T-helper 1 cell treated with Interleukin-12 subunit alpha and Interleukin-12 subunit beta and Interleukin-4 antibody, amounts not matched to agents 30 μg/mL and 1 μg/mL, for 36 hours (primary cell): ENCODE measurements around the gene UBE4B.
"Not testable (repeated sequence)": the region's sequence is repeated elsewhere in the genome, so short reads cannot be mapped to it uniquely, and the experiment has no call there.

ENCODE experiments used
- H3K27ac Mint-ChIP-seq: one replicate; pipeline ENCODE4 v1.8.0; 2021; ENCODE audit warnings: mild to moderate bottlenecking, mixed read lengths
- H3K27me3 Mint-ChIP-seq: one replicate; pipeline ENCODE4 v1.8.0; 2021; ENCODE audit warnings: low read depth, mixed read lengths
- H3K36me3 Mint-ChIP-seq: one replicate; pipeline ENCODE4 v1.8.0; 2021; ENCODE audit warnings: low read depth, mixed read lengths
- H3K4me1 Mint-ChIP-seq: one replicate; pipeline ENCODE4 v1.8.0; 2021; ENCODE audit warnings: low read depth, mixed read lengths
- H3K4me3 Mint-ChIP-seq: one replicate; pipeline ENCODE4 v1.8.0; 2021; ENCODE audit warnings: mild to moderate bottlenecking, moderate library complexity, mixed read lengths
- H3K9me3 Mint-ChIP-seq: one replicate; pipeline ENCODE4 v1.8.0; 2021; ENCODE audit warnings: mixed read lengths

The UBE4B gene

DNA sequence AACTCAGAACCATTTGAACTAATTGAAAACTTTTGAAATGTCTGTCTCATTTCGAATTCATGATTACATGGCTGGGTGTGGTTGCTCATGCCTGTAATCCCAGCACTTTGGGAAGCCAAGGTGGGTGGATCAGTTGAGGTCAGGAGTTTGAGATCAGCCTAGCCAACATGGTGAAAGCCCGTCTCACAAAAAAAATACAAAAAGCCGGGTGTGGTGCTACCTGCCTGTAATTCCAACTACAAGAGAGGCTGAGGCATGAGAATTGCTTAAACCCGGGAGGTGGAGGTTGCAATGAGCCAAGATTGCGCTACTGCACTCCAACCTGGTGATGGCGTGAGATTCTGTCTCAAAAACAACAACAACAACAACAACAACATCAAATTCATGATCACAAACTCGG is 40.6 kb downstream of the UBE4B start:
- not testable (repeated sequence) for H3K4me3 Mint-ChIP-seq, H3K27ac Mint-ChIP-seq

DNA sequence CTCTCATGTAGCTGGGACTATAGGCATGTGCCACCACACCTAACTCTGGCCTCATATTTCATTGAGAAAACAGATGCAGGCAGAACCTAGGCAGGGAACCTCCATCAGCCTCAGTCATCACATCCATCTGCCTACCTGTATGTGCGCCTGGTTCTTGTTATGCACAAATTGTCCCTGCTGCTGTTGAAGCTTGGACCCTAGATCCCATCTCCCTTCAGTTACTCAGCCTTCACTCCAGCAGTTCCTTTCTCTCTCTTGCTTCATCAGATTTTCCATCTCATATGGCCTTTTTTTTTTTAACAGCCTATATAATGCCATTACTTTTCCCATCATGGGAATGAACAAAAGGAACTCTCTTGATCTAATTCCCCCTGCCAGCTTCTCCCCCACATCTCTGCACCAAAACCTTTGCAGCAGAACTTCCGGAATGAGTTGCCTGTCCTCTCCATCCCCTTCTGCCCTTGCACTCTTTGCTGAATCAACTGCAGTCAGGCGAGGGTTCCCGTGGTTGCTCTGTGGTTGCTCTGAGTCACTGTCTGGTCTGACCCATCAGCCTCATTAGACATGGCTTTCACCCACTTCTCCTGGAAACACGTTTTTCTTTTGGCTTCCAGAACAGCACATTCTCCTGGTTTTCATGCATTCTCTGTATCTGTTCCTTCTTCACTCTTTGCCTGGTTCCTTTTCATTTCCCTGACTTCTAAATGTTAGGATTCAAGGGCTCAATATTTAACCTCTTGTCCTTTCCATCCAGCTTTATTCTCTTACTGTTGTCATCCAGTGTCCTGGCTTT is 41.5 kb downstream of the UBE4B start:
- Mint-ChIP-seq H3K27ac (peak overlapping the region; percentile 1), H3K27me3 (no peaks in the 10 kb centered on the region), H3K9me3 (no peaks in the 10 kb centered on the region), H3K4me3 (peak overlapping the region; percentile 33), H3K4me1 (peaks cover 16% of the 10 kb centered on the region), H3K36me3 (peaks cover 14% of the 10 kb centered on the region)

More for the DNA sequence above, 40.6 kb downstream of the UBE4B start:
- H3K36me3 Mint-ChIP-seq, result peaks cover 14% of the 10 kb centered on the region
- H3K4me1 Mint-ChIP-seq, result peaks cover 16% of the 10 kb centered on the region
- not testable (repeated sequence) for H3K9me3 Mint-ChIP-seq, H3K27me3 Mint-ChIP-seq

DNA sequence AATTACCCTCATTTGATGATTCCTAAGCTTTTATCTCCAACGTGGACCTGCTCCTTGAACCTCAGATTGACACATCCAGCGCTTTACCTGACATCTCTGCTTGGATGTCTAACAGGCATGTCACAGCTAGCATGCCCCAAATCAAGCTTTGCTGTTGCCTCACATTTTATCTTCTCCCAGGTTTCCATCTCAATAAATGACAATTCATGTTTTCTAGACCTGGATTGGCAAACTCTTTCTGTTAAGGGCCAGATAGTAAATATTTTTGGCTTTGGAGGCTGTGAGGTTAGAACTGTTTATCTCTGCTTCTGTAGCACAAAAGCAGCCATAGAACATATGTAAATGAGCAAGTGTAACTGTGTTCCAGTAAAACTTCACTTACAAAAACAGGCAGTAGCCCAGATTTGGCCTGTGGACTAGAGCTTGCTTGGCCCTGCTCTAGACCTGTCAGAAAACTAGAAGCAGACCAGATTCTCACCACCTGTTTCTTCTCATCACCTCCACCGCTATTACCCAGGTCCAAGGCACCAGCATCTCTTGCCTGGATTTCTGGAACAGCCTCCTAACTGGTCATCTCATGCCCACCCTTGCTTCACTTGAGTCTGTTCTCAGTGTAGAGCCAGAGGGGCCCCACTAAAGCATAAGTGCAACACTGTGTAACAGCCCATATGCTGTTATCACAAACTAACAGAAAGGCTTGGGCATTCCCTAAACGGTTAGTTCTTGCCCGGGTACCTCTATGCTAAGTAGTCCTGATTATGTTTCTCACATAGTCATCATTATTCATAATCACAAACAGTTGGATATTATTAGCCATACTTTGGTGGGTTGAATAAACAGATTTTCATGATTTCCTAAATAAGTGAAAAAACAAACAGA is 42.3 kb downstream of the UBE4B start:
- Mint-ChIP-seq H3K27ac (no peak overlapping the region), H3K27me3 (no peaks in the 10 kb centered on the region), H3K36me3 (peaks cover 15% of the 10 kb centered on the region), H3K4me3 (no peak overlapping the region), H3K9me3 (no peaks in the 10 kb centered on the region), H3K4me1 (peaks cover 16% of the 10 kb centered on the region)

DNA sequence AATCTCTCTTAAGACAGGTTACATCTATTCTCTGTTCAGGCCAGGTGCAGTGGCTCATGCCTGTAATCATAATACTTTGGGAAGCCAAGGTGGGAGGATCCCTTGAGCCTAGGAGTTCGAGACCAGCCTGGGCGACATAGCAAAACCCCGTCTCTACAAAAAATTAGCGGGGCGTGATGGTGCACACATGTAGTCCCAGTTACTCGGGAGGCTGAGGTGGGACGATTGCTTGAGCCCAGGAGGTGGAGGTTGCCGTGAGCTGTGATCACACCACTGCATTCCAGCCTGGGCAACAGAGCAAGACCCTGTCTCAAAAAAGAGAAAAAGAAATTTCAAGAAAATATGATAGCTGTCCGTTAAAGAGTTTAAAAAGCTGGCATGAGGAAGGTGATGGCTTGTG is 43.0 kb downstream of the UBE4B start:
- Mint-ChIP-seq H3K4me1 (peaks cover 16% of the 10 kb centered on the region), H3K27me3 (no peaks in the 10 kb centered on the region), H3K4me3 (no peak overlapping the region), H3K9me3 (peaks cover 5% of the 10 kb centered on the region), H3K27ac (no peak overlapping the region), H3K36me3 (peaks cover 20% of the 10 kb centered on the region)

DNA sequence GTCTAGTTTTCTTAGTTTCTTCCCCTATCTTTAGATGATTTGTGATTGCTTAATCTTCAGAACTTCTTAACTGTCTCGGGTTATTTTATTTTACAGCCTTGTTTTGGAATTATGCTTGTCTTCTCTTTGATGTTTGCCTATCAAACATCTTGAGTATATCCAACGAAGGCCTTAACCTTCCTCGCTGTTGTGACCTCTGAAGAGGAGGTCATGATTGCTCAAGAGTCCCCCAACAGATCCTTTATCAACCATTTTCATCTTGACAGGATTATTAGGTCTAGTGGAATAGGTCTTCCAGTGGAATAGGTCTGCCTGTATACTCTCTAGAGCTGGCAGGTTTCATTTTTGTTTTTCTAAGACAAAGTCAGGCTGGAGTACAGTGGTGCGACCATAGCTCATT is 45.7 kb downstream of the UBE4B start:
- H3K36me3 Mint-ChIP-seq, result peaks cover 15% of the 10 kb centered on the region
- H3K4me3 Mint-ChIP-seq, result no peak overlapping the region
- H3K9me3 Mint-ChIP-seq, result peaks cover 5% of the 10 kb centered on the region
- H3K27me3 Mint-ChIP-seq, result no peaks in the 10 kb centered on the region
- H3K4me1 Mint-ChIP-seq, result peaks cover 16% of the 10 kb centered on the region
- no peak overlapping the region for H3K27ac Mint-ChIP-seq

DNA sequence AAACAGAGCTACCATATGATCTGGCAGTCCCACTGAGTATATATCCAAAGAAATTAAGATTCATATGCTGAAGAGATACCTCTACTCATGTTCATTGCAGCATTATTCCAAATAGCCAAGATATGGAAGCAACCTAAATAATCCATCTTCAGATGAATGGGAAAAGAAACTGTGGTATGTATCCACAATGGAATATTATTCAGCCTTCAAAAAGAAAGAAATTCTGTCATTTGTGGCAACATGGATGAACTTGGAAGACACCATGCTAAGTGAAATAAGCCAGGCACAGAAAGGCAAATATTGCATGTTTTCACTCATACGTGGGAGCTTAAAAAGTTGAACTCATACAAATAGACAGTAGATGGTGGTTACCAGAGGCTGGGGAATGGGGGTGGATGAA is 47.8 kb downstream of the UBE4B start:
- Mint-ChIP-seq H3K9me3 (peaks cover 5% of the 10 kb centered on the region), H3K4me1 (peaks cover 3% of the 10 kb centered on the region), H3K36me3 (peaks cover 10% of the 10 kb centered on the region), H3K27me3 (no peaks in the 10 kb centered on the region), H3K27ac (no peak overlapping the region), H3K4me3 (no peak overlapping the region)

DNA sequence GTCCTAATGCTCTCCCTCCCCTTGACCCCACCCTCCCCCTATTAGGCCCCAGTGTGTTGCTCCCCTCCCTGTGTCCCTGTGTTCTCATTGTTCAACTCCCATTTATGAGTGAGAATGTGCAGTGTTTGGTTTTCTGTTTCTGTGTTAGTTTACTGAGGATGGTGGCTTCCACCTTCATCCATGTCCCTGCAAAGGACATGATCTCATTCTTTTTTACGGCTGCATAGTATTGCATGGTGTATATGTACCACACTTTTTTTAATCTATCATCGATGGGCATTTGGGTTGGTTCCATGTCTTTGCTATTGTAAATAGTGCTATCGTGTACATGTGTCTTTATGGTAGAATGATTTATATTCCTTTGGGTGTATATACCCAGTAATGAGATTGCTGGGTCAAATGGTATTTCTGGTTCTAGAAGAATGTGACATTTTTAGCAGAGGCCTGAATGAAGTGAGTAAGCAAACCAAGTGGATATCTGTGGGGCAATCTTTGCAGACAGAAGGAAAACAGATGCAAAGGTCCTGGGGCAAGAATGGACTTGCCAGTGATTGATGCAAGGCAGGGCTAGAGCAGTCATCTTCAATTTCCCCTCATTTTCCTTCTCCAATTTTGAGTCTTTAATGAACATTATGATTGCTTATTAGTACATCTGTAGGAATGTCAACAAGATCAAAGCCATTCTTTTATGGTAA is 50.2 kb downstream of the UBE4B start:
- H3K4me3 Mint-ChIP-seq, result no peak overlapping the region
- H3K27me3 Mint-ChIP-seq, result no peaks in the 10 kb centered on the region
- H3K36me3 Mint-ChIP-seq, result peaks cover 6% of the 10 kb centered on the region
- peaks cover 5% of the 10 kb centered on the region for H3K9me3 Mint-ChIP-seq
- H3K4me1 Mint-ChIP-seq, result peaks cover 1% of the 10 kb centered on the region
- H3K27ac Mint-ChIP-seq, result no peak overlapping the region

DNA sequence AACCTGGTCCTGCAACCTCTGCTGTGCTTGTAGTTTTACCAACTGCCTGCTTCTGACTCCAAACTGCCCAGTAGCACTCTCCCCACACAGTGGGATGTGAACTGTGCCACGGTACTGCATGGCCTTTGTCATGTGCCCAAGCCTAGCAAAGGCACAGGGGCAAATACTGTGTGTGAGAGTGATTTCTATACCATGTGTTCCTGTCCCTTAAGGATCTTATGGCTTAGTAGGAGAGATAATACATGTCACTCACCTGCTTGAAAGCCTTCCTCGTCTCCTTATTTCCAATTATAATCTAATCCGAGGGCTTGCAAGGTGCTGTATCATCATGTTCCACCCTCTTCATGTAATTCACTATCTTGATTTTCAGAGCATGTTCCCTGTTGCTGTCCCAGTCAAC is 51.3 kb downstream of the UBE4B start:
- Mint-ChIP-seq H3K27ac (no peak overlapping the region), H3K4me3 (no peak overlapping the region), H3K9me3 (peaks cover 5% of the 10 kb centered on the region), H3K36me3 (peaks cover 6% of the 10 kb centered on the region), H3K4me1 (peaks cover 1% of the 10 kb centered on the region), H3K27me3 (no peaks in the 10 kb centered on the region)

DNA sequence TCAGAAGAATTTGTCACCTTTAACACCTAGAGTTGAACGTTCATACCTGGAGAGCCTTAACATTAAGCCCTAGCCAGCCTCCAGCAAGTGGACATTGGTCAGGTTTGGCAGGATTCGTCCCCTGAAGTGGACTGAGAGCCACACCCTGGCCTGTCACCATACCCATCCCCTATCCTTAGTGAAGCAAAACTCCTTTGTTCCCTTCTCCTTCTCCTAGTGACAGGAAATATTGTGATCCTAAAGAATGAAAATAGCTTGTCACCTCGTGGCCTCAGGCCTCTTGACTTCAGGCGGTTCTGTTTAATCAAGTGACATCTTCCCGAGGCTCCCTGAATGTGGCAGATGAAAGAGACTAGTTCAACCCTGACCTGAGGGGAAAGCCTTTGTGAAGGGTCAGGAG is 52.3 kb downstream of the UBE4B start:
- no peak overlapping the region for H3K4me3 Mint-ChIP-seq
- no peaks in the 10 kb centered on the region for H3K27me3 Mint-ChIP-seq
- no peak overlapping the region for H3K27ac Mint-ChIP-seq
- H3K36me3 Mint-ChIP-seq, result peaks cover 4% of the 10 kb centered on the region
- peaks cover 5% of the 10 kb centered on the region for H3K9me3 Mint-ChIP-seq
- H3K4me1 Mint-ChIP-seq, result peaks cover 1% of the 10 kb centered on the region

DNA sequence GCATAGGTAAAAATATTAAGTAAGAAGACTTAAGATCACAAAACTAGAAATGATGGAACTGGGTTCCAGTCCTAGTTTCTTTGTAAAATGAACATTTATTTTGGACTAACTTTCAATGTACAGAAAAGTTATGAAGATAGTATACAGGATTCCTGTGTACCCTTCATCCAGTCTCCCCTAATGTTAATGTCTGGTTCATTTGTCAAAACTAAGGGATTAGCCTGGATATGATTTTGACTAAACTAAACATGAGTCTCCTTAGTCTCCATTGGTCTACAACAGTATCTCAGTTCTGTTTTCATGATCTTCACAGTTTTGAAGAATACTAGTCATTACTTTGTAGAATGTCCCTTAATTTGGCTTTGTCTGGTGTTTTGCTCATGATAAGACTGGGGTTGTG is 54.5 kb downstream of the UBE4B start:
- H3K9me3 Mint-ChIP-seq, result no peaks in the 10 kb centered on the region
- peaks cover 1% of the 10 kb centered on the region for H3K4me1 Mint-ChIP-seq
- H3K4me3 Mint-ChIP-seq, result no peak overlapping the region
- H3K36me3 Mint-ChIP-seq, result no peaks in the 10 kb centered on the region
- no peak overlapping the region for H3K27ac Mint-ChIP-seq
- no peaks in the 10 kb centered on the region for H3K27me3 Mint-ChIP-seq

DNA sequence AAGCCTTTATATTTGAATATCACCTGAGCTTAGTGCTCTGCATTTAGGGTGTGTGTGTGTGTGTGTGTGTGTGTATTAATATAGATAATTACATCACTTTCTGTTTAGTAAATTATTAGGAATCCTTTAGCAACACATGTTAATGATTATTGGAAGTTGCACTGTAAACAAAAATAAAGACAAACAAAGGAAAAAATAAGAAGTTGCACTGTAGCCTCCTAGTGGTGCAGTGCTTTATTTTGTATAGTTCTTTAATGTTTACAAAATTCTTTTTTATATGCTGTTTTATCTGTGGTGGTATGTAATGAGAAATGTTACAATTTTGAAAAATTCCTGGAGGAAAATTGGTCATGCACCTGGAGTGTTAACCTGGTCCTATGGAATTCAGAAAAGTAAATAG is 69.2 kb downstream of the UBE4B start:
- H3K4me1 Mint-ChIP-seq, result peaks cover 1% of the 10 kb centered on the region

DNA sequence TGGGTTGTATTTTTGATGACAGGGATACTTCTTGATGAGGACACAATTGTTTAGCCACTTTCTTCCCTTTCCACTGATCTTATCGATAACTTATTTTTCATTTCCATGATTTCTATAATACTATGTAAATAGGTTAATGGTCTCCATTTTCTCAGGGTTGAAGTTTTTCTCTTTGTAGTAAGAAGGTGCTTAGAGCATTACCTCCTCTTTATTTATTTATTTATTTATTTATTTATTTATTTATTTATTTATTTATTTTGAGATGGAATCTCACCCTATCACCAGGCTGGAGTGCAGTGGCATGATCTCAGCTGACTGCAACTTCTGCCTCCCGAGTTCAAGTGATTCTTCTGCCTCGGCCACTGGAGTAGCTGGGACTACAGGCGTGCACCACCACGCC is 70.4 kb downstream of the UBE4B start:
- Mint-ChIP-seq H3K4me3 (no peak overlapping the region), H3K36me3 (peaks cover 26% of the 10 kb centered on the region), H3K27me3 (no peaks in the 10 kb centered on the region), H3K4me1 (peaks cover 1% of the 10 kb centered on the region), H3K9me3 (no peaks in the 10 kb centered on the region), H3K27ac (no peak overlapping the region)

More for the DNA sequence above, 69.2 kb downstream of the UBE4B start:
- H3K36me3 Mint-ChIP-seq, result peaks cover 23% of the 10 kb centered on the region
- no peak overlapping the region for H3K4me3 Mint-ChIP-seq
- H3K27ac Mint-ChIP-seq, result no peak overlapping the region
- H3K9me3 Mint-ChIP-seq, result no peaks in the 10 kb centered on the region
- no peaks in the 10 kb centered on the region for H3K27me3 Mint-ChIP-seq

DNA sequence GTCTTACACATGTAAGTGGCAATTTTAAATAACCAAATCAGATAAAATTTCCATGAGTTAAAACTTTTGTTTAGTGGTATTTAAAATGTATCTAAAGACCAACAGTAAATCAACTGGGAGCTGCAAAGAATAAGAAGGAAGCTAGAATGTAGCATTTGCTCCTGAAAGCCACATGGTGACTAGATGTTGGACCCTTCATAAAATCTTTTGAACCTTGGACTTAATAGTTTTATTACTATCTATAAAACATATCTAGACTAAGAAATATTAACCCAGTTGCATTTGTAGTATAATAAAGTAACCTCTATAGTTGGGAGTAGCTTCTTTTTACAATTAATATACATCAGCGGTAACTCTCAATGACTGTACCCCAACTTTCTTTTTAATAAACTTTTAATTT is 72.1 kb downstream of the UBE4B start:
- peaks cover 26% of the 10 kb centered on the region for H3K36me3 Mint-ChIP-seq
- H3K27ac Mint-ChIP-seq, result no peak overlapping the region
- no peak overlapping the region for H3K4me3 Mint-ChIP-seq
- H3K9me3 Mint-ChIP-seq, result no peaks in the 10 kb centered on the region
- peaks cover 1% of the 10 kb centered on the region for H3K4me1 Mint-ChIP-seq
- H3K27me3 Mint-ChIP-seq, result no peaks in the 10 kb centered on the region

DNA sequence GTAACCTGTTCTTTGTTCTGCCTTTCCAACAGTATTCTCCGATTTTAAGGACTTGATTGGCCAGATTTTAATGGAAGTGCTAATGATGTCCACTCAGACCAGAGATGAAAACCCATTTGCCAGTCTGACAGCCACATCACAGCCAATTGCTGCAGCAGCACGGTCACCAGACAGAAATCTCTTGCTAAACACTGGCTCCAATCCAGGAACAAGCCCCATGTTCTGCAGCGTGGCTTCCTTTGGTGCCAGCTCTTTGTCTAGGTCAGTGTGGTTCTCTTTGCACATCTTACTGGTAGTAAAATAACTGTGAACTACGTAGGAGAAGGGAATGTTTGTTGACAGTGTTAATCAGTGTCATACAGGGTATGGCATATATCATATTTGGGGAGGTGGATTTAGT is 72.7 kb downstream of the UBE4B start:
- H3K9me3 Mint-ChIP-seq, result no peaks in the 10 kb centered on the region
- peaks cover 26% of the 10 kb centered on the region for H3K36me3 Mint-ChIP-seq
- H3K27me3 Mint-ChIP-seq, result no peaks in the 10 kb centered on the region
- H3K4me3 Mint-ChIP-seq, result no peak overlapping the region
- no peak overlapping the region for H3K27ac Mint-ChIP-seq
- H3K4me1 Mint-ChIP-seq, result peaks cover 1% of the 10 kb centered on the region
